ENCODE data around the gene KRT17.
"Not testable (repeated sequence)": the region's sequence is repeated elsewhere in the genome, so short reads cannot be mapped to it uniquely, and the experiment has no call there.

KRT17 gene

DNA sequence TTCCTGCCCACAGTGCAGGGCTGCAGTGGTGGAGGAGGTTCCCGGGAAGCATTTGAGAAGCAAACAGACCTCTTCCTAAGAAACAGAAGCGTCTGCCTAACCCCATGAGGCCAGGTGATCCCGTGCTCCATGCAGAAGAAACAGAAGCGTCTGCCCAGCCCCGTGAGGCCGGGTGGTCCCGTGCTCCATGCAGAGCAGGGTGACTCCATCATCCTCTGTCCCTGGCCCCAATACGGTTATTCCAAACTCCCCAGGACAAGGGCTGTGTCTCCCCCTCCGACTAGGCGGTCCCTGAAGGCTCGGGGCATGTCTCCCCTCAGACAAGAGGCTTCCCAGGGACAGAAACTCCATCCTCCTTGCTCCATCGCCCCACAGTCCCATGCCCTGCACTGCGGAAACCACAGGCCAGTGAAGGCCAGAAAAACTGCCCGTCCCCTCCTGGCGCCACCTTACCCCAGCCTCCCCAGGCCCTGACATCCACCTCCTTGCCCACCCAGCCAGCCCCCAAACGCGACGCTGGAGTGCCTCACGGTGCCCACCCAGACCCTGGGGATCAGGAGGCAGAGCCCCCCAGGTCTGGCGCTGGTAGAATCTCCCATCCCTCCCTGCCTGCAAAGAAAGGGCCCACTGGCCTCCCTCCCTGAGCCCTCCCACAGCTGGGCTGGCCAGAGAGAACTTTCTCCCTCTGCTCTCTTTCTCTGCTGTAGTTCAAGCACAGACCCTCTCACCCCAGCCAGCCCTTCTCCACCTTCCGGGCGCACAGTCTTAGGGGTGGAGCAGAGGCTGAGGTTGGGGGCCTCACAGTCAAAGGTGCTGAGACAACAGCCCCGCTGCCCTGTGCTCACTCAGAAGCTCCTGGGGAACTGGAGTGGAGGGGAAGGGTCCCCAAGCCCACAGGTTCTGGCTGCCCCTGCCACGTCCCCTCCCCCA, 30.6 kb upstream of the KRT17 start:
- no peak for DNase-seq (ENCODE audit: insufficient read length, low spot score)

GRCh38 chr17:41653892-41654677, 29.7 kb upstream of the KRT17 start:
- no peak for FAIRE-seq
- no peak for DNase-seq (ENCODE audit: insufficient read length, low spot score)

More for the DNA sequence above, 30.6 kb upstream of the KRT17 start:
- FAIRE-seq = no peak

- DNase-seq (ENCODE audit: insufficient read length, low spot score) (no peak), FAIRE-seq (no peak)
Measured at GRCh38 chr17:41653421-41653820, 29.0 kb upstream of the KRT17 start.

- DNase-seq (ENCODE audit: insufficient read length, low spot score) (no peak), FAIRE-seq (no peak)
Measured at GRCh38 chr17:41652461-41652970, 28.1 kb upstream of the KRT17 start.

- no peak for DNase-seq (ENCODE audit: insufficient read length, low spot score)
- peak; percentile 100 for FAIRE-seq
Measured at GRCh38 chr17:41651625-41652460, 27.5 kb upstream of the KRT17 start.

DNA sequence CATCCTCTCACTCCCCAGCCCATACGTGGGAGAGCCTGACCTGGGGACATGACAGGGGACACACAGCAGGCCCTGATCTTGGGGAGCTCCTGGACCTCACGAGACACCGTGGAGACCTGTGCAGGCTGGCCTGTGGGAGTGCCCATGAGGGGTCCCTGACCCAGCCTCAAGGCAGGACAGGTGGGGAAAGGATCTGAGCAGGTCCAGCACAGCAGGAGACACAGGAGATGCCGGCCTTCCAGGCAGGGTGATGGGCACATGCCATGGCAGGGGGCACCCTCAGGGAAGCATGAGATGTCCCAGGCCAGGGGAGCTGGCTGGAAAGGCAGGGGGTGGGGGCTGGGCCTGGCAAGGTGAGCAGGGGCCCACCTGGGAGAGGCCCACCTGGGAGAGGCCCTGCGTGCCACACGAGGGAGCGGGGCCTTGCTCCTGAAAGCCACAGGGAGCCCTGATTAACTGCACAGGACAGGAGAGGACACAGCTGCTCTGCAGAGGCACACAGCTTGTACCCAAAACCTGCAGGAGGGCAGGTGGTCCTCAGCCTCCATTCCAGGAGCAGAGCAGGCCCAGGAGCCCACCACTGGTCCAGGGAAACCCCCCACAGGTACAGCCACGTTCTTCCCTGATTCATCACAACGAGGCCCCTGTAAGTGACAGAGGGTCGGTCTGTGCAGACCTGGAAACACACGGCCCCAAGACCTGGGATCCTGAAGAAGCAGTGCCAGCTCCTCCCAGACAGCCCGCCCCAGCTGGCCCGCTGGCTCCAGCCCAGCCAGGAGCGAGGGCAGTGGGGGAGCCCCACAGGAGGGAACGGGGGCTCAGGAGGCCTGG, 26.6 kb upstream of the KRT17 start:
- no peak for FAIRE-seq
- no peak for DNase-seq (ENCODE audit: insufficient read length, low spot score)

DNA sequence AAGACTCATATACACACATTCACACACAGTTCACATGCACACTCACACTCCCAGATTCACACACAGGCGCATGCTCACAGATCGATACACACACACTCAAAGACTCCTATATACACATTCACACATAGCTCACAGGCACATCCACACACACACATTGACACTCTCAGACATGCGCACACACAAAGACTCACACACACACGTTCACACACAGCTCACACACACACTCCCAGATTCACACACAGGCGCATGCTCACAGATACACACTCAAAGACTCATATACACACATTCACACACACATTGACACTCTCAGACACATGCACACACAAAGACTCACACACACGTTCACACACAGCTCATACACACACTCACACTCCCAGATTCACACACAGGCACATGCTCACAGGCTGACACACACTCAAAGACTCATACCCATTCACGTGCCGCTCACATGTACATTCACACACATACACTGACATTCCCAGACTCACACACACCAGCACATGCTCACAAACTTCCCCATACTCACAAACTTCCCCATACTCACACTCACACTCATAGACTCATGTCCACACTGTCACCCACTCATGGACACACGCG, 25.6 kb upstream of the KRT17 start:
- FAIRE-seq (peak; percentile 98), DNase-seq (ENCODE audit: insufficient read length, low spot score) (no peak)

GRCh38 chr17:41648411-41649195, 24.2 kb upstream of the KRT17 start:
- peak; percentile 95 for DNase-seq (ENCODE audit: insufficient read length, low spot score)
- peak; percentile 88 for FAIRE-seq

- DNase-seq (ENCODE audit: insufficient read length, low spot score) (peak; percentile 95), FAIRE-seq (peak; percentile 69)
Measured at GRCh38 chr17:41647940-41648410, 23.6 kb upstream of the KRT17 start.

DNA sequence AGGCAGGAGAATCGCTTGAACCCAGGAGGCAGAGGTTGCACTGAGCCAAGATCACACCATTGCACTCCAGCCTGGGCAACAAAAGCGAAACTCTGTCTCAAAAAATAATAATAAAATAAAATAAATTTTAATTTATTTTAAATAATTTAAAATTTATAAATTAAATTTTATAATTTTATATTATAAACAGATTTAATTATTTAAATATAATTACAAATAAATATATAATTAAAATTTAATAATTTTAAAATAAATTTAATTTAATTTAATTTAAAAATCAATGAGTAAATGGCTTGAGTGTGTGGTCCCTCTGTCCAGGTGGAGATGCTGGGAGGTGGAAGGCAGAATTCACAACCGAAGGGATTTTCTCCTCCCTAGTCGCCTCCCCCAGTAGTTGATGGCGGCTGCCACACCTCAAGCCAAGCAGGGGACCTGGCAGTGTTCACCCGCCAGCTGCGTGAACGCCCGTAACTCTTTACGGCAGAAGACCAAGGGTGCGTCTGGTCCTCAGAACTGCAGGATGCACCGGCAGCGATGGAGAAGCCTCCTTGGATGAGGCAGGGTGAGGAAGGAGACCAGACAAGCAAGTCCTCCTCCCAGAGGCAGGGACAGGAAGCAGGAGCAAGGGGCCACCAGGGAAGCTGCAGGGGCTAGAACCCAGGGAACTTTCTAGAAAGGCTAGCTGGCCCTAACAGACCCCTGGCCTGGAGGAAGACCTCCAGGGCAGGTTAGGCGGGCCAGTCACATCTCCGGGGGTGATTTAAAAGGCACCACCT, 22.9 kb upstream of the KRT17 start:
- FAIRE-seq = no peak
- DNase-seq (ENCODE audit: insufficient read length, low spot score) = no peak

DNA sequence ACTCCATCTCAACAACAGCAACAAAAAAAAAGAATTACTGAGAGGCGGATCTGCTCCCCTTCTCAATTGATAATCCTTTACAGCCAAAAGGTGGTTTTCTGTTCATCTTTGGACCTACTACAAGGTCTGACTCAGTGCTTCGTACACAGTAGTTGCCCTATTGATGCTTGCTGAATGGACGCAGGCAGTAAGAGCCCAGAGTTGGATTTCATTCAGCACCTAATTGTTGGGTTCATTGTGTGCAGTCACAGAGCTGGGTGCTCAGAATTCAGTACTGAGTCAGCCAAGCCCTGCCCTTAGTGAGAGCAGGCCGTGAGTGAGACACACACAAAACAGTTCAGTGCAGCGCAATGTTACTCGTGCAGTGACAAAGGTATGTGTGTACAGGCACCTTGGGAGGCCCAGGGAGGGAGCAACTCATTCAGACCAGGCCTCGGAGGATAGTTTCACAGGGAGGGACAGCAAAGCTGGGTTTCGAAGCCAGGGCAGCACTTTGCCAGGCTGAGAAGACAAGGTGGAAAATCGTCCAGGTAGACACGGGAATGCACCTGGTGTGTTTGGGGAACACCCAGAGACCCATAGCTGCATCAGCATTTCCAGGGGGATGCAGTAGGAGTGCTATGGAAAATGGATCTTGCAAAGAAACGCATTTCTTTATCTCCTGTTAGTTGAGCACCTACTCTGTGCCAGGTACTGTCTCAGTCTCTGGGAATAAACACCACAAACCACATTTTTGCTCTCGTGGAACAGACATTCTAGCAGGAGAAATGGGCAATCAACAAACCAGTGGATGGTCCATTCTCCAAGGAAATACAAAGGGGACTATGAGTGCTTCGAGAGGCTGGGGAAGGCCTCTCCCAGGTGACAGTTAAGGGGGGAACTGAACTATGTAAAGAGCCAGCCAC, 18.1 kb upstream of the KRT17 start:
- DNase-seq (ENCODE audit: insufficient read length, low spot score) (no peak), FAIRE-seq (peak; percentile 13)

DNA sequence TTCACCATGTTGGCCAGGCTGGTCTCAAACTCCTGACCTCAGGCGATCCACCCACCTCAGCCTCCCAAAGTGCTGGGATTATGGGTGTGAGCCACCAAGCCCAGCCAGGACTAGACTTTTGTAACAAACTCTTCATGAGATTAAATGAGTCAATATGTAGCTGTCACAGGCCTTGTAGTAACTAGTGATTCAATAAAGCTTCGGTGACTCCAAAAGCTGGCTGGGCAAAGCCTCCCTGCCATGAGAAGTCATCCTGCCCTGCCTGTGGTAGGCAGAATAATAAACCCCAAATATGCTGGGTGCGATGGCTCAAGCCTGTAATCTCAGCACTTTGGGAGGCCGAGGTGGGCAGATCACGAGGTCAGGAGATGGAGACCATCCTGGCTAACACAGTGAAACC, 16.2 kb upstream of the KRT17 start:
- not testable (repeated sequence) for FAIRE-seq

GRCh38 chr17:41639492-41640473, 15.4 kb upstream of the KRT17 start:
- peak; percentile 20 for FAIRE-seq
- no peak for DNase-seq (ENCODE audit: insufficient read length, low spot score)

More for the DNA sequence above, 16.2 kb upstream of the KRT17 start:
- DNase-seq (ENCODE audit: insufficient read length, low spot score) = not testable (repeated sequence)

GRCh38 chr17:41638941-41639340, 14.6 kb upstream of the KRT17 start:
- FAIRE-seq (no peak), DNase-seq (ENCODE audit: insufficient read length, low spot score) (no peak)

DNA sequence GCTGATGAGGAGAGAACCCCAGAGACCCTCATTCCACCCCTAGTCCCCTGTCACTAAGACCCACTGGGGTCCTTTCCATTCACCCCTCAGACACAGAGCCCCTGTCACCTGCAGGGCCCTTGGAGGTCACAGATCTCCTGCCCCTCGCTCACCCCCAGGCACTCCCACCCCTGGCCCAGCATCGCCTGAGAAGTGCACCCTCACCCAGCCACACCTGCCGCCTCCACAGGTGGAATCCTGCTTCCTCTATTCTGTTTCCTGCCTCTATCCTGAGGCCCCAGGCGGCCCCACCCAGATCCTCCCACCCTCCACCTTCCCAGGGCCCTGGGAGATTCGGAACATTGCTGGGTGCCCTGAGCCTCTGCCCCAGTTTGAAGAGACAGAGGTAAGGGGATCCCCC, 13.8 kb upstream of the KRT17 start:
- DNase-seq (ENCODE audit: insufficient read length, low spot score) = no peak
- no peak for FAIRE-seq
